ENCODE results near the gene VAPA. TPM values are rescaled to one million over a fixed set of nuclear protein-coding genes. Genes with fewer than 3 reads are reported as not detected.

Gene VAPA
- total and polyA plus RNA-seq, 2 donors (not counting 1 experiment from before 2014, with no cell fraction given): 47.7 to 109 TPM

GRCh38 chr18:9874728-9875127, 39.1 kb upstream of the VAPA start:
- Mint-ChIP-seq H3K4me1 (peaks cover 1% of the 10 kb centered on the region), H3K9me3 (ENCODE audit: insufficient read depth) (no peaks in the 10 kb centered on the region), H3K27ac (no peak overlapping the region), H3K27me3 (peaks cover 15% of the 10 kb centered on the region), H3K4me3 (no peak overlapping the region)
- no peak overlapping the region for H3K4me2 ChIP-seq (replicated peaks; ENCODE audit: low read depth, low read length, poor library complexity, severe bottlenecking)
- H4K20me1 ChIP-seq (ENCODE audit: control insufficient read depth, insufficient read depth, low read length, poor library complexity, severe bottlenecking): no peaks in the 10 kb centered on the region
- H3K27ac ChIP-seq (ENCODE audit: low read length in 2 of 2): no peak overlapping the region
- POLR2A ChIA-PET: no interaction called here
- H3K9me3 ChIP-seq (ENCODE audit: control extremely low read depth in 1 of 3, control insufficient read depth in 2 of 3, insufficient read depth in 1 of 3, low read length in 2 of 3): no peaks in the 10 kb centered on the region
- no peak for ATAC-seq (ENCODE audit: low read depth)
- no peak overlapping the region for H3K9ac ChIP-seq (ENCODE audit: low read length)
- intact Hi-C loops (cut with micrococcal nuclease): no loop called here
- H3K4me1 ChIP-seq (ENCODE audit: control insufficient read depth in 2 of 2, insufficient read depth in 2 of 2, low read length in 2 of 2): no peaks in the 10 kb centered on the region
- no peaks in the 10 kb centered on the region for H3K36me3 ChIP-seq (replicated peaks in 1 of 2; ENCODE audit: control extremely low read depth in 1 of 2, control insufficient read depth in 1 of 2, extremely low read depth in 1 of 2, insufficient read depth in 2 of 2, low read length in 1 of 2)
- no peak for DNase-seq
- H2AFZ ChIP-seq (ENCODE audit: insufficient read depth, low read depth, low read length, poor library complexity, severe bottlenecking): no peak overlapping the region
- CTCF ChIA-PET: no interaction called here
- no CpG with 5 or more reads among the region's 1 CpG for WGBS (ENCODE audit: insufficient coverage)
- no peaks in the 10 kb centered on the region for H3K79me2 ChIP-seq (ENCODE audit: control insufficient read depth, insufficient read depth, low read length)
- peaks cover 0 to 4% (median 0%) of the 10 kb centered on the region in 4 experiments for H3K27me3 ChIP-seq (replicated peaks in 1 of 4; ENCODE audit: control extremely low read depth in 1 of 4, control insufficient read depth in 3 of 4, insufficient read depth in 4 of 4, low read length in 3 of 4)
- H3K4me3 ChIP-seq (ENCODE audit: control extremely low read depth in 1 of 5, extremely low read depth in 1 of 5, insufficient read depth in 1 of 5, low read depth in 2 of 5, low read length in 4 of 5): no peak overlapping the region
- TF ChIP-seq CTCF (IDR thresholded peaks at IDR 0.05) (no peak), EZH2 (IDR thresholded peaks at IDR 0.05; ENCODE audit: borderline replicate concordance, insufficient read depth, low read depth, low read length, poor library complexity, severe bottlenecking) (no peak)

GRCh38 chr18:9876212-9876866, 37.5 kb upstream of the VAPA start:
- H3K9me3 Mint-ChIP-seq (ENCODE audit: insufficient read depth): no peaks in the 10 kb centered on the region
- Histone ChIP-seq H3K4me3 (ENCODE audit: control extremely low read depth in 1 of 5, extremely low read depth in 1 of 5, insufficient read depth in 1 of 5, low read depth in 2 of 5, low read length in 4 of 5) (no peak overlapping the region), H2AFZ (ENCODE audit: insufficient read depth, low read depth, low read length, poor library complexity, severe bottlenecking) (no peak overlapping the region), H3K27me3 (replicated peaks in 1 of 4; ENCODE audit: control extremely low read depth in 1 of 4, control insufficient read depth in 3 of 4, insufficient read depth in 4 of 4, low read length in 3 of 4) (peaks cover 0 to 4% (median 0%) of the 10 kb centered on the region in 4 experiments), H3K36me3 (replicated peaks in 1 of 2; ENCODE audit: control extremely low read depth in 1 of 2, control insufficient read depth in 1 of 2, extremely low read depth in 1 of 2, insufficient read depth in 2 of 2, low read length in 1 of 2) (no peaks in the 10 kb centered on the region), H3K9ac (ENCODE audit: low read length) (no peak overlapping the region), H3K79me2 (ENCODE audit: control insufficient read depth, insufficient read depth, low read length) (no peaks in the 10 kb centered on the region), H3K4me2 (replicated peaks; ENCODE audit: low read depth, low read length, poor library complexity, severe bottlenecking) (no peak overlapping the region), H3K9me3 (ENCODE audit: control extremely low read depth in 1 of 3, control insufficient read depth in 2 of 3, insufficient read depth in 1 of 3, low read length in 2 of 3) (no peaks in the 10 kb centered on the region), H4K20me1 (ENCODE audit: control insufficient read depth, insufficient read depth, low read length, poor library complexity, severe bottlenecking) (no peaks in the 10 kb centered on the region), H3K4me1 (ENCODE audit: control insufficient read depth in 2 of 2, insufficient read depth in 2 of 2, low read length in 2 of 2) (no peaks in the 10 kb centered on the region), H3K27ac (ENCODE audit: low read length in 2 of 2) (no peak overlapping the region)
- ChIA-PET POLR2A (no interaction called here), CTCF (no interaction called here)
- DNase-seq (no peak), ATAC-seq (ENCODE audit: low read depth) (no peak)
- peaks cover 7% of the 10 kb centered on the region for H3K27me3 Mint-ChIP-seq
- H3K4me3 Mint-ChIP-seq: no peak overlapping the region
- intact Hi-C loops (cut with micrococcal nuclease): no loop called here
- no peaks in the 10 kb centered on the region for H3K4me1 Mint-ChIP-seq
- H3K27ac Mint-ChIP-seq: no peak overlapping the region
- no CpG with 5 or more reads among the region's 2 CpGs for WGBS (ENCODE audit: insufficient coverage)
- no peak for TF ChIP-seq CTCF (IDR thresholded peaks at IDR 0.05)
- TF ChIP-seq EZH2 (IDR thresholded peaks at IDR 0.05; ENCODE audit: borderline replicate concordance, insufficient read depth, low read depth, low read length, poor library complexity, severe bottlenecking): no peak

Measured in B cell (primary cell).